ENCODE data around the gene HEPN1.

The HEPN1 gene

DNA sequence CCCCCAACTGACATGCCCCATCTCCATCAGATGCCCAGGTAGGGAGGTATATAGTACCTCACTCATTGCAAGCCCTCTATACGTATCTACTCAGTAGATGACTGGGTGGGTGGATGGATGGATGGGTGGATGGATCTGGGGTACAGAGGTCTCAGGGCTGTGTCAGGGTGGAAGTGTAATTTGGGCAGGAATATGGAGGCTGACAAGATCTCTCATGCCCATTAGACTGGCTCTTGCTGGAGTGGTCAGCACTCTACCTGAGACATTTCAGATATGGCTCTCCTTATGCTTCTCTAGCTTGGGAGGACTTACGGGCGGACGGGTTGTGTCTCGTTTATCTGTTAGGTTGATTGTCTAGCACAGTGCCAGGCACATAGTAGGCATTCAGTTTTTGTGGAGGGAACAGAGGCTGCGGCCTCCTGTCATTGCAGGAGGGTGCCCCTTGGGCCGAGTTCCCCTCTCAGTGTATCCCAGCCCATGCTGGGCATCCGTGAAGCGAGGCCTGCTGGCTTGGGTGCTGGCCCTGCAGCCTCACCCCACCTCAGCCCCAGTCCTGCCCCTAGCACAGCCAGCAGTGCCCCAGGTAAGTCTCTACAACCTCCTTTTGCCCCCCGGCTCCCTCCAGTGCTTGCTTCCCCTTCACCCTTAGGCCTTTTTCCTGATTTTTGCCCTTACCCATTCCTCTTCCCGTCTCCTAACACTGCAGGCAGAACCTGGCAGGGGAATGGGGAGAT lies 40.1 kb upstream of the HEPN1 start:
- no peak for TF ChIP-seq GATA3 (IDR thresholded peaks at IDR 0.05; ENCODE audit: low read depth, low read length)
- no peak for TF ChIP-seq GATA2 (IDR thresholded peaks at IDR 0.05; ENCODE audit: low read depth, low read length)

DNA sequence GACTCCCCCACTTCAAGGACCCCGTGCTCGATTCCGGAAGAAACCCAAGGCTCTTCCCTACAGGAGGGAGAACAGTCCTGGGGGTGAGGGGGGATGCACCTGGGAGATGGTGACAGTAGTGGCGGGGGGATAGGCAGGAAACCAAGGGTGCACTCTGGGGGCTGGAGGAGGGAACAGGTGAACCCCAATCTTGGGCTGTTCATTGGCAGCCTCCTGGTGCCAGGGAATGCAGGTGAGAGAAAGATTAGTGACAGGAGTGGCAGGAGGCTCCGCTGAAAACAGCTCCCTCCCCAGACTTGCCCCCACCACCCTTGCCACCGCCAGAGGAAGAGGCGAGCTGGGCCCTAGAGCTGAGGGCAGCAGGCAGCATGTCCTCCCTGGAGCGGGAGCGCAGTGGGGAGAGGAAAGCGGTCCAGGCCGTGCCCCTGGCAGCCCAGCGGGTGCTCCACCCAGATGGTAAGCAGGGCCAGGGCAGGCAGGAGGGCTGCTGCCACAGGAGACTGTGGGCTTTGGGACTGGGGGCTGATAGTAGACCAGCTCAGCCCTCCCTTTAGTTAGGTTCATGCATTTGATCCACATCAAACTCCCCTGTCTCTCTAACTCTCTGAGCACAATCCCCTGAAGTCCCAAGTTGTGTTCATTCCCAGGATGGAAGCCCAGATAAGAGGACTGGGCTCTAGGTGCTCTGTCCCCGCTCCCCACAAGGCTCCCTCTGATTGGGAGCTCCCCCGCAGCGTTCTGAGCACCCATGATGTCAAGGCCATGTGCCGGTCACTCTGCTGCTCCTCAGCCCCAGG lies 39.4 kb upstream of the HEPN1 start:
- TF ChIP-seq GATA2 (IDR thresholded peaks at IDR 0.05; ENCODE audit: low read depth, low read length), result no peak
- no peak for TF ChIP-seq GATA3 (IDR thresholded peaks at IDR 0.05; ENCODE audit: low read depth, low read length)

DNA sequence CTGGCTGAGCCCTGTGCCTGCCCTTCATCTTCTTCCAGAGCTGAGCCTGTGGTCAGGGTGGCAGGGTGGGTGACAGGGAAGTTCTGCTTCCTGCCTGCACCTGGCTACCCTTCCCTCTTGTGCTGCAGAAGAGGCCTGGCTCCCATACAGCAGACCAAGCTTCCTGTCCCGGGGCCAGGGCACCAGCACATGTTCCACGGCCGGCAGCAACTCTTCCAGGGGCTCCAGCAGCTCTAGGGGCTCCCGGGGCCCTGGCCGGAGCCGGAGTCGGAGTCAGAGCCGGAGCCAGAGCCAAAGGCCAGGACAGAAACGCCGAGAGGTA lies 38.8 kb upstream of the HEPN1 start:
- TF ChIP-seq GATA2 (IDR thresholded peaks at IDR 0.05; ENCODE audit: low read depth, low read length) (no peak), GATA3 (IDR thresholded peaks at IDR 0.05; ENCODE audit: low read depth, low read length) (no peak)

DNA sequence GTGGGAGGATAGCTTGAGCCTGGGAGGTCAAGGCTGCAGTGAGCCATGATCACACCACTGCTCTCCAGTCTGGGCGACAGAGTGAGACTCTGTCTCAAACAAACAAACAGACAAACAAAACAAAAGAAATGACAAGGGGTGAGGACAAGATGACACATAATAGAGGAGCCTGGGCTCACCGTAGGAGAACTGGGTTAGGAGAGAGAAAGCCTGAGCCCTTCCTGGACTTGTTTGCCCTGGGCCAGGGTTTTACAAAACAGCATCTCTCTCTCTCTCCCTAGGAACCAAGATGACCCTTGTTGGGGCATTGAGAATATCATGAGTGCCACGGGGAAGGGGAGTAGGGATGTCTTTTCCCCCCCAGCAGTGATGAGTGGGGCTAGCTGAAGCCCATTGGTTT lies 38.1 kb upstream of the HEPN1 start:
- TF ChIP-seq GATA2 (IDR thresholded peaks at IDR 0.05; ENCODE audit: low read depth, low read length) (no peak), GATA3 (IDR thresholded peaks at IDR 0.05; ENCODE audit: low read depth, low read length) (no peak)

DNA sequence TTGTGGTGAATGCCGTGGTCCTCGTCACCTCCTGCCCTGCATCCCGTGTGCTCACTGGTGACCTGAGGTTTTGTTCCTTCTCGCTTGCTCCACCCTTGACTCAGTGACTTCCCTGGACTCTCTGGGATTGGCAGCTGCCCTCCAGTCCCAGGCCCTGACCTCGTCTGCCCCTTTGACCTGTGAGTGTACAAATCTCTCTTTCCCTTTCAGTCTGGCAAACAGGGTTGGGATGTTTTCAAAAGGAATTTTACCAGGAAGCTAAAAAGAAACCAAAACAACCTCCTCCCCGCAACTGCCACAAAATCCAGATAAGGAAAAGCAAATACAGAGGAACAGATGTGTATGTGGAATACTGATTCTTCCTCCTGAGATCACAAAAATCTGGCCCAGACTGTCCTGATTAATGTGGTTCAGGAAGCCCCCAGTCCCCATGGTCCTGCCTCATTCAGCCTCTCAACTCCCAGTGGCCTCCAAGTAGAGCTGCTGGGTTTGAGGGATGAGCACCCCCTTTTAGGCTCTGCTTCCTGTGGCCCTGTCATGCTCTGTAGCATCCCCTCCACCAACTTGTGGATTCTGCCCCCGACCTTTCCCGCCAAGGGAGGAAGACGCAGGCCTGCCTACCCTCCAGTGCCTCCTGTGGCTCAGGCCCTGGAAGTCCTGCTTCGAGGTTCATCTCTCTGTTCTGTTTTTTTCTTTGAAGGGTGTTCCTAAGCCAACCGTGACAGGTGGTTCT lies 36.5 kb upstream of the HEPN1 start:
- no peak for TF ChIP-seq GATA2 (IDR thresholded peaks at IDR 0.05; ENCODE audit: low read depth, low read length)
- TF ChIP-seq GATA3 (IDR thresholded peaks at IDR 0.05; ENCODE audit: low read depth, low read length), result no peak

DNA sequence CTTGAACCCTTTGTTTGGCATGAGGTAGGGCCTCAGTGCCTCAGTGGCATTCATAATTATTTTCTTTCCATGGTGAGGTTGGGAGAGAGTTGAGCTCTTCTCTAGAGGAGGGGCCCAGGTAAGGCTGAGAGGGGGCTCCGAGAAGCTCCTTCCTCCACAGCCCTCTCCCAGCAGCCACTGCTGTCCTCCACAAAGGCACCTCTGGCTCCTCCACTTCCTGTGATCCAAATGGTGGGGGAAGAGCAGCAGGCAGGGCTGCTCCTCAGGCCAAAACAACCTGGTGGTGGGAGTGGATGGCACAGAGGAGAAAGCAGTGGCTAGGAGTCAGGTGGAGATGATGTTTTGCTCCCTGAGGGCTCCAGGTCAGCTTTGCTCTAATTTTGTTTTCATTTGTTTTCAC lies 34.7 kb upstream of the HEPN1 start:
- TF ChIP-seq GATA2 (IDR thresholded peaks at IDR 0.05; ENCODE audit: low read depth, low read length) (no peak), GATA3 (IDR thresholded peaks at IDR 0.05; ENCODE audit: low read depth, low read length) (no peak)

DNA sequence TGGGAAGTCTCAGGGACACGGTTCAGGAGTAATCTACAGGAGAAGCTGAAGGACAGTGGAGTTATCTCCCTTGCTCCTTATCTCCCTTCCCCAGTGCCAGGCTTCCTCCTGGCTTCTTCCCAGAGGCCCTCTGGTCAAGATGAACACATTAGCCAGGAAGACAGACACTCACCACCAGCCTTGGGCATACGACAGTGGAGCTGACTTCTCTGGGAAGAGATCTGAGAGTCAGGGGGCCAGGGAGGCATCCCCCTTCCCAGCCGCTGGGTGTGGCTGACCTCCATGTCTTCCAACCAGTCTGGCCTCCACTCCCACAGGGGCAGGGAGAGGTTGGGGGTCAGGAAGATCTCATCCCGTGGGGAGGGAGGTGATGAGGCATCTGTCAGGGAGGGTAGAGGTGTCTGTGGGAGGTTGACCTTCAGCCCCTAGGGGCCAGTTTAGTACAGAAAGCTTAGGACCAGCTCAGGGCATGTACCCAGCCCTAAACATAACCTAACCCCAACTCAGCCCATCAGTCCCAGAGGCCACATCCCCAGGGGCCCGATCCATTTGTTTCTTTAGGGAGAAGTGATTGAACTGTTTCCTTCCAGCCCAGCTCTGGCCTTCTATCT lies 34.1 kb upstream of the HEPN1 start:
- no peak for TF ChIP-seq GATA3 (IDR thresholded peaks at IDR 0.05; ENCODE audit: low read depth, low read length)
- TF ChIP-seq GATA2 (IDR thresholded peaks at IDR 0.05; ENCODE audit: low read depth, low read length), result no peak

DNA sequence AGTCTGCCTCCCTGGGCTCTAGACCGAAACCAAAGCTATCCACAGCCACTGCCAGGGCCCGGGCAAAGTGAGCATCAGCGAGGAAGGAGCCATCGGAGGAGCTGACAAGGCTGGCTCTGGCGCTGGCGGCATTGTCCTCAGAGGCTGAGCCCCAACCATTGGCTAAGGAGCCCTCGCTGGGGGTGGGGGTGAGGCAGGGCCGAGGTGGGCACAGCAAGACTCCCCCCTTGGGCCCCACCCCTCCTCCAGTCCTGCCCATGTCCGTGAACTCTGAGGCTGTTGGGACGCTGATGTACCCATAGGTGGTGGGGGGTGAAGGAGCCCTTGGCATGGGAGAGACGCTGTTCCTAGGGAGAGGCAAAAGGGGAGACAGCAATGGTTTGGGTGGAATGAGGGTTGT lies 32.6 kb upstream of the HEPN1 start:
- TF ChIP-seq GATA3 (IDR thresholded peaks at IDR 0.05; ENCODE audit: low read depth, low read length), result no peak
- TF ChIP-seq GATA2 (IDR thresholded peaks at IDR 0.05; ENCODE audit: low read depth, low read length), result no peak

DNA sequence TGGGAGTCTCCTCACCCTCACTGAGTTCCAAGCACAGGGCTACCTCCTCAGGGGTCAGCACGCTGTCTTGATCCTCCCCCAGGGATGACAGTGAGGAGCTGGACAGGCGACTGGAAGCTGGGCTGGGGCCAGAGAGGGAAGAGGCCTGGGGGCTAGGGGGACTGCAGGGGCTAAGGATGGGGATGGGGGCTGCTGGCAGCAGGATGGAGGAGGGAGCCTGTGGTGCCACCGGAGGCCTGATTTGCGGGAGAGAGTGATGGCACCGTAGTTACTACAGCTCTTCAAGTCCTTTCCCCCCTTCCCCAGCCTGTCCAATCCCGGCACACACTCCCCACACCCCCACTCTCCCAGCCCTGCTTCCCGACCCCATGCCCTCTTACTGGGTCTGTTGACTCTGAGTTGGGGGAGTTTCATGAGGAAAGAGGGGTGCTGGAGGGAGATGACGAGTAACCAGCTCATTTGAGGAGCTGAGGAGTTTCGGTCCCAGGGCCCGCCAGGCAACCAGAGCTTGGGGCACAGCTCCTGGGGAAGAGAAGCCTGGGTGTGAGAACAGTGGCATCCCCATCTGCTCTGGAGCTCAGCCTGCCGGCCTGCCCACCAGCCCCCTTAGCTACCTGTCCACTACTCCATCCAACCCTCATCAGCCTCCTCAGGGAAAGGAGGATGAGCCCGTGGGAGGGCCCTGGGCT lies 31.9 kb upstream of the HEPN1 start:
- TF ChIP-seq GATA2 (IDR thresholded peaks at IDR 0.05; ENCODE audit: low read depth, low read length) (no peak), GATA3 (IDR thresholded peaks at IDR 0.05; ENCODE audit: low read depth, low read length) (no peak)

DNA sequence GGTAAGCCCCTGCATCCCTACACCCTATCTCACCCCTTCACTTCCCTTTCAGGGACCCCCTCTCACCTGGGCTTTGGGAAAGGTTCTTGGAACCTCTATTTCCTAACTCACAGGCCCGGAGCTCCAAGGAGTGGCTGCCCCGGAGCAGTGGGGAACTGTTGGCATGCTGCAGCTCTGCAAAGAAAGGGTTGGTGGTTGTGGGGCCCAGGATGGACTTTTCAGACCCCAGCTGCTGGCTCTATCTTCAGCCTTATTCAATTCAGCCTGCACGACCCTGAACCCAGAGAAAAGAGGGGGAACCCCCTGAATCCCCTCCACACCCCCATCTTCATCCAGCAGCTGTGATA lies 31.4 kb upstream of the HEPN1 start:
- TF ChIP-seq GATA3 (IDR thresholded peaks at IDR 0.05; ENCODE audit: low read depth, low read length), result no peak

DNA sequence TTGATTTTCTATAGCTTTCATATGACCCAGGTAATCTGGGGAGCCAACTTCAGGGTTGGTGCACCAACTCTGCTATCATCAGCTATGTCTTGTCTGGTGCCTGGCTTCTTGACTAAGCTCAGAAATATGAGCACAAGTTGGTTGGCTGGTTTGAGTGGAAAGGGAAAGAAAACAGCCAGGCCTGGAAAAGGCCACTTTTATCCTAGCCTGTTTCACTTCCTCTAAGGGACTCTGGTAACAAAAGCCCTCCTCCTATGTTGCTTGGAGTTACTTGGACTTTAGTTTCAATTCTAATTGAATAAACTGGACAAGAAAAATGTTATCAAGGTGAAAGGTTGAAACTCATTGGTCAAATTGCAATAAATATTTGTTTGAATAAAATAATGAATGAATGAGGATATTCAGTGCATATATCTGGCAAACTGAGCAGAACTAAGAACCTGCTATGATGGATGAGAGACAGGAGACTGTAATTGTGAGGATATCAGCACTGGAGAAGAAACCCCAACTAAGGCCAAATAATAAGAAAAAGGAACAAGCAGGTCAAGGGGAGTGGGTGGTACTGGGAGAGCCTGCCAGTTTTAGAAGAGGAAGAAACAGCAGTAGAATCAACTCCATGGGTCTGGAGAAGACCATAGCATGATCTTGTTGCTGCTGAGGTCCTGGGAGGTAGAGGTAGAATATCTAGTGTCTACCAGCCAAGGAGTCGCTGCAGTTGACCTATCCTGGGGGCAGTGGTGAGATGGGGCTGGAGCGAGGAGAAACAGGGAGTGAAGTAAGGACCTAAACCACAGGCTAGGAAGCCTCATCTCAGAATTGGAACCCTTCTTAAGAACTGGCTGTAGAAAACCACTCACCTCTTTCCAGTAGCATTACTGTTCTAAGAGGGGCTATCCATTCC lies 29.6 kb upstream of the HEPN1 start:
- TF ChIP-seq GATA2 (IDR thresholded peaks at IDR 0.05; ENCODE audit: low read depth, low read length) (no peak), GATA3 (IDR thresholded peaks at IDR 0.05; ENCODE audit: low read depth, low read length) (no peak)

DNA sequence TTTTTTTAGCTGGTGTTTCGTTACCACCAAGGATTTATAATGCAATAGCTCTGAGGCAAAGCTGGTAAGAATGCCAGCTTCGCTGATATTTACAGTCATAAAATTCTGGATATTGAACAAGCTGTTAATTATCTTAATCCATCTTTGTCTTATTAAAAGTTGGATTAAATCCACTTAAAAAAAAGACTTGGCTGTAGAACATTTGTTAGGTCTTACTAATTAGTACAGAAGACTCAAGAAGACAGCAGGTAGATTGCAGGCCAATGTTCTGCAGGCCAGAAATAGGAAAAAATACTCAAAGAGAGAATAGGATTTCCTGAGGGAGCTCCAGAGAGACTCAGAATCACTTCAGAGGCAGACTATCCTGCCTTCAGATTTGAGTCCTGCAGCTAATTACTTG lies 28.9 kb upstream of the HEPN1 start:
- TF ChIP-seq GATA2 (IDR thresholded peaks at IDR 0.05; ENCODE audit: low read depth, low read length) (no peak), GATA3 (IDR thresholded peaks at IDR 0.05; ENCODE audit: low read depth, low read length) (no peak)

All from SH-SY5Y (cell line).